ENCODE results near the gene TAT.

The TAT gene

GRCh38 chr16:71536752-71537499 lies 40.0 kb downstream of the TAT start:
- DNase-seq = no peak

- DNase-seq = no peak
These were observed 44.5 kb downstream of the TAT start for GRCh38 chr16:71532366-71532765.

- DNase-seq = no peak
These were observed 48.0 kb downstream of the TAT start for GRCh38 chr16:71528863-71529262.

- no peak for DNase-seq
These were observed 48.6 kb downstream of the TAT start for GRCh38 chr16:71528257-71528656.

GRCh38 chr16:71526111-71526631 lies 50.7 kb downstream of the TAT start, which contains the start of gene CHST4:
Gene CHST4, plus strand, starts transcription at chr16:71526426. Its CDS starts 10,252 bp downstream, at chr16:71536678.
- no peak for DNase-seq

- DNase-seq = no peak
These were observed 52.0 kb downstream of the TAT start for GRCh38 chr16:71524566-71525553.

GRCh38 chr16:71520550-71520949 lies 56.3 kb downstream of the TAT start:
- DNase-seq = no peak

Data from activated T-cell treated with anti-CD3 and anti-CD28 coated beads, Interleukin-2, amount 50 U/mL, for 1 hour (primary cell).